Keratinocyte (primary cell): ENCODE measurements around the gene EIF1AD.

Source experiments
- EZH2 ChIP-seq: IDR thresholded peaks from one replicate; pipeline ENCODE4 v1.6.1; 2012; ENCODE audit warnings: inconsistent platforms, mild to moderate bottlenecking, low read length, moderate library complexity
- TF ChIP-seq, protein P1 (sequence below), 3 experiments: IDR thresholded peaks in 1 of 3; conservative IDR thresholded peaks in 1 of 3; optimal IDR thresholded peaks in 1 of 3; 2 replicates in 2 of 3; 3 replicates in 1 of 3; pipeline versions ENCODE3 to v1.5.1; 2011; ENCODE audit warnings: low read length in 3 of 3, mild to moderate bottlenecking in 3 of 3, moderate library complexity in 2 of 3, control low read depth in 1 of 3, inconsistent platforms in 1 of 3; ENCODE audit not compliant: insufficient read depth in 2 of 3; ENCODE audit errors: extremely low read depth in 1 of 3

DNA sequence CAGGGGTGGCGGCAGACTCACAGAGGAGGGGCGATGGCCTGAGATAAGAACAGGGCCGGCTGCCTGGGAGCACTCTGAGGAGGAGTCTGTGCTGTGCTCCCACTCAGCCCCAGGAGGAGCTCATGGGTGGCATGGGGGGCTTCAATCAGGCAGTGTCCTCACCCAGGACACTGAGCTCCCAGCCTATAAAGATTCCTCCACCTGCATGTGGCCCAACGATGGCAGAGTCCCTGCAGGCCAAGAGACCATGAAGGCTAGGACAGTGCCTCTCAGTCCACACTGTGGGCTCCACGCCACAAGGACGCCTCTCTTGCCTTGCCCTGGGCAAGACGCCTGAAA is 11.8 kb upstream of the EIF1AD start:
- TF ChIP-seq, protein P1, sequence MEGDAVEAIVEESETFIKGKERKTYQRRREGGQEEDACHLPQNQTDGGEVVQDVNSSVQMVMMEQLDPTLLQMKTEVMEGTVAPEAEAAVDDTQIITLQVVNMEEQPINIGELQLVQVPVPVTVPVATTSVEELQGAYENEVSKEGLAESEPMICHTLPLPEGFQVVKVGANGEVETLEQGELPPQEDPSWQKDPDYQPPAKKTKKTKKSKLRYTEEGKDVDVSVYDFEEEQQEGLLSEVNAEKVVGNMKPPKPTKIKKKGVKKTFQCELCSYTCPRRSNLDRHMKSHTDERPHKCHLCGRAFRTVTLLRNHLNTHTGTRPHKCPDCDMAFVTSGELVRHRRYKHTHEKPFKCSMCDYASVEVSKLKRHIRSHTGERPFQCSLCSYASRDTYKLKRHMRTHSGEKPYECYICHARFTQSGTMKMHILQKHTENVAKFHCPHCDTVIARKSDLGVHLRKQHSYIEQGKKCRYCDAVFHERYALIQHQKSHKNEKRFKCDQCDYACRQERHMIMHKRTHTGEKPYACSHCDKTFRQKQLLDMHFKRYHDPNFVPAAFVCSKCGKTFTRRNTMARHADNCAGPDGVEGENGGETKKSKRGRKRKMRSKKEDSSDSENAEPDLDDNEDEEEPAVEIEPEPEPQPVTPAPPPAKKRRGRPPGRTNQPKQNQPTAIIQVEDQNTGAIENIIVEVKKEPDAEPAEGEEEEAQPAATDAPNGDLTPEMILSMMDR (optimal IDR thresholded peaks at IDR 0.05 in 1 of 3, IDR thresholded peaks at IDR 0.05 in 1 of 3, conservative IDR thresholded peaks at IDR 0.05 in 1 of 3; ENCODE audit: extremely low read depth in 1 of 3, insufficient read depth in 2 of 3, low read length in 3 of 3), result no peak
- no peak for TF ChIP-seq EZH2
